NT2/D1 (cell line): ENCODE measurements around the gene EPHB2.

Experiments
- SUZ12 ChIP-seq: IDR thresholded peaks from 2 replicates; pipeline ENCODE4 v1.6.1; 2011; ENCODE audit not compliant: insufficient read length, insufficient read depth; ENCODE audit errors: extremely low read depth
- YY1 ChIP-seq: IDR thresholded peaks from 2 replicates; pipeline ENCODE4 v1.6.1; 2011; ENCODE audit not compliant: insufficient read length, insufficient read depth
- ZNF274 ChIP-seq: IDR thresholded peaks from 2 replicates; pipeline ENCODE4 v1.6.1; 2011; ENCODE audit warnings: mild to moderate bottlenecking, low read depth, low read length

- TF ChIP-seq ZNF274, result no peak
- TF ChIP-seq YY1, result no peak
- TF ChIP-seq SUZ12, result no peak
These were observed 259.5 kb downstream of the EPHB2 start for GRCh38 chr1:22970096-22970495.
